ENCODE results near the gene UVRAG. TPM values are rescaled to one million over a fixed set of nuclear protein-coding genes. Genes with fewer than 3 reads are reported as not detected.

Gene UVRAG
- total and polyA plus RNA-seq, 10 donors = 13.8 to 80.8 (median 42.9) TPM

- no peaks in the 10 kb centered on the region for H3K27me3 ChIP-seq (replicated peaks in 1 of 7)
- 85 to 100% (median 90%) methylated on average over 1 of the region's 1 CpG for WGBS, 5 donors
- TF ChIP-seq POLR2AphosphoS5 (IDR thresholded peaks at IDR 0.05) = no peak
- TF ChIP-seq, protein P1, sequence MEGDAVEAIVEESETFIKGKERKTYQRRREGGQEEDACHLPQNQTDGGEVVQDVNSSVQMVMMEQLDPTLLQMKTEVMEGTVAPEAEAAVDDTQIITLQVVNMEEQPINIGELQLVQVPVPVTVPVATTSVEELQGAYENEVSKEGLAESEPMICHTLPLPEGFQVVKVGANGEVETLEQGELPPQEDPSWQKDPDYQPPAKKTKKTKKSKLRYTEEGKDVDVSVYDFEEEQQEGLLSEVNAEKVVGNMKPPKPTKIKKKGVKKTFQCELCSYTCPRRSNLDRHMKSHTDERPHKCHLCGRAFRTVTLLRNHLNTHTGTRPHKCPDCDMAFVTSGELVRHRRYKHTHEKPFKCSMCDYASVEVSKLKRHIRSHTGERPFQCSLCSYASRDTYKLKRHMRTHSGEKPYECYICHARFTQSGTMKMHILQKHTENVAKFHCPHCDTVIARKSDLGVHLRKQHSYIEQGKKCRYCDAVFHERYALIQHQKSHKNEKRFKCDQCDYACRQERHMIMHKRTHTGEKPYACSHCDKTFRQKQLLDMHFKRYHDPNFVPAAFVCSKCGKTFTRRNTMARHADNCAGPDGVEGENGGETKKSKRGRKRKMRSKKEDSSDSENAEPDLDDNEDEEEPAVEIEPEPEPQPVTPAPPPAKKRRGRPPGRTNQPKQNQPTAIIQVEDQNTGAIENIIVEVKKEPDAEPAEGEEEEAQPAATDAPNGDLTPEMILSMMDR (IDR thresholded peaks at IDR 0.05 in 8 of 11, conservative IDR thresholded peaks at IDR 0.05 in 3 of 11) = no peak
- no peak for TF ChIP-seq POLR2A (IDR thresholded peaks at IDR 0.05)
- no peak for DNase-seq
- H3K36me3 ChIP-seq = peaks cover 0 to 30% (median 0%) of the 10 kb centered on the region in 6 donors
- no peak overlapping the region for H3K27ac ChIP-seq
- no peaks in the 10 kb centered on the region for H3K9me3 ChIP-seq
- peaks cover 0 to 13% (median 3%) of the 10 kb centered on the region in 6 donors for H3K4me1 ChIP-seq
- no peak overlapping the region for H3K4me3 ChIP-seq
- intact Hi-C loops (cut with DNase I; ENCODE audit: low total_unique reads) = no loop called here
Observed at GRCh38 chr11:76030968-76031590, 216.1 kb downstream of the UVRAG start.

DNA sequence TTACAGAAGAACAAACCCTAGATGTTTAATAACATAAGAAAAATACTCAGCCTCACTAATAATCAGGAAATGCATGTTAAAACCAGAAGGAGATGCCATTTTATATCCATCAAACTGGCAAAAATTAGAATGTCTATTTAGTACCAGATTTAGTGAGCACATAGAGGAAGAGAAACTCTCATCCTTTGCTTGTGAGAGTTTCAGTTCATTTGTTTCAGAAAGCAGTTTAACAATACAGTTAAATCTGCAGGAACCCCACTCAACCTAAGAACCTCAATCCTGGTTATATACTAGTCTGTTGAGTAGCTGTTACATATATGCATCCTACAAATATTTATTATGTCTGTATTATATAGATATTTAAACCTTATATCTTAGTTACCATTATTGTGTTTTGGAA lies 218.7 kb downstream of the UVRAG start:
- Histone ChIP-seq H3K27me3 (replicated peaks in 1 of 7) (no peaks in the 10 kb centered on the region), H3K9me3 (no peaks in the 10 kb centered on the region), H3K27ac (no peak overlapping the region), H3K4me1 (peaks cover 0 to 13% (median 3%) of the 10 kb centered on the region in 6 donors), H3K36me3 (peaks cover 0 to 25% (median 0%) of the 10 kb centered on the region in 6 donors), H3K4me3 (no peak overlapping the region)
- intact Hi-C loops (cut with DNase I; ENCODE audit: low total_unique reads) = no loop called here
- no peak for DNase-seq
- TF ChIP-seq POLR2A (IDR thresholded peaks at IDR 0.05) = no peak
- TF ChIP-seq, protein P1 (IDR thresholded peaks at IDR 0.05 in 8 of 11, conservative IDR thresholded peaks at IDR 0.05 in 3 of 11) = no peak
- no peak for TF ChIP-seq POLR2AphosphoS5 (IDR thresholded peaks at IDR 0.05)

- peaks cover 0 to 22% (median 0%) of the 10 kb centered on the region in 6 donors for H3K36me3 ChIP-seq
- H3K9me3 ChIP-seq = no peaks in the 10 kb centered on the region
- no peak overlapping the region for H3K27ac ChIP-seq
- no peaks in the 10 kb centered on the region for H3K27me3 ChIP-seq (replicated peaks in 1 of 7)
- peaks cover 0 to 13% (median 3%) of the 10 kb centered on the region in 6 donors for H3K4me1 ChIP-seq
- intact Hi-C loops (cut with DNase I; ENCODE audit: low total_unique reads) = no loop called here
- WGBS, 5 donors = 93 to 98% (median 95%) methylated on average over 2 of the region's 2 CpGs
- no peak for TF ChIP-seq POLR2A (IDR thresholded peaks at IDR 0.05)
- TF ChIP-seq POLR2AphosphoS5 (IDR thresholded peaks at IDR 0.05) = no peak
- TF ChIP-seq, protein P1 (IDR thresholded peaks at IDR 0.05 in 8 of 11, conservative IDR thresholded peaks at IDR 0.05 in 3 of 11) = no peak
- no peak for DNase-seq
- no peak overlapping the region for H3K4me3 ChIP-seq
Observed at GRCh38 chr11:76035020-76035419, 220.0 kb downstream of the UVRAG start.

DNA sequence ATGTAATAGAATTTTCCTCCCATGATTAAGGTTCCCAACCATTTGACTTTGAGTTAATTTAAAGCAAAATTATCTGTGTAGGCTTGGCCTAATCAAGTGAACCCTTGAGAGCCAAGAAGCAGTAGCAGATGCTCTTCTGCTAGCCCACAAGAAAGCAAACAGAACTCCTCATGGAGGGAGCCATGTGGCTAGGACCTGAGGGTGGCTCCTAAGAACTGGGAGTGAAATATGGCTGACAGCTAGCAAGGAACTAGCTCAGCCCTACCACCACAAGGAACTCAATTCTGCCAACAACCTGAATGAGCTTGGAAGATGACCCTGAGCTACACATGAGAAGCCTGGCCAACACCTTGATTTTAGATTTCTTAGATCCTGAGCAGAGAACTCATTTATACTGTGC lies 223.6 kb downstream of the UVRAG start:
- DNase-seq = no peak
- H3K9me3 ChIP-seq = no peaks in the 10 kb centered on the region
- no peak overlapping the region for H3K4me3 ChIP-seq
- peaks cover 0 to 7% (median 2%) of the 10 kb centered on the region in 6 donors for H3K4me1 ChIP-seq
- H3K36me3 ChIP-seq = peaks cover 0 to 30% (median 1%) of the 10 kb centered on the region in 6 donors
- no peaks in the 10 kb centered on the region for H3K27me3 ChIP-seq (replicated peaks in 1 of 7)
- intact Hi-C loops (cut with DNase I; ENCODE audit: low total_unique reads) = no loop called here
- H3K27ac ChIP-seq = no peak overlapping the region
- no peak for TF ChIP-seq POLR2AphosphoS5 (IDR thresholded peaks at IDR 0.05)
- TF ChIP-seq, protein P1 (IDR thresholded peaks at IDR 0.05 in 8 of 11, conservative IDR thresholded peaks at IDR 0.05 in 3 of 11) = no peak
- TF ChIP-seq POLR2A (IDR thresholded peaks at IDR 0.05) = no peak

All from spleen (tissue), 11 donors.